GM23338 (cell line): ENCODE measurements around the gene DRAXIN. TPM values are rescaled to one million over a fixed set of nuclear protein-coding genes. Genes with fewer than 3 reads are reported as not detected.

Experiments used
- ATAC-seq: fragments of 200-7000 bp; cut with Tn5 transposase; 3 replicates; pipeline ENCODE4 v1.9.1; 2020
- DNase-seq: peaks from one replicate; pipeline ENCODE4 v3.0.0-alpha.2; 2015; ENCODE audit warnings: low spot score
- H2AFZ ChIP-seq: fragments of 200-600 bp; sonication (generic); 2 replicates; pipeline ENCODE4 v1.8.0; 2016; ENCODE audit warnings: antibody characterized with exemption, mild to moderate bottlenecking, moderate library complexity
- H3F3A ChIP-seq: fragments of 200-600 bp; sonication (generic); replicated peaks from 2 replicates; pipeline ENCODE4 v1.8.0; 2017; ENCODE audit warnings: antibody characterized with exemption, mixed run types, low read depth
- H3K27ac ChIP-seq: fragments of 200-600 bp; sonication (generic); 2 replicates; pipeline ENCODE4 v1.6.1; 2016; ENCODE audit warnings: low read depth
- H3K27me3 ChIP-seq: fragments of 200-600 bp; sonication (generic); 2 replicates; pipeline ENCODE4 v1.8.0; 2016; ENCODE audit warnings: mild to moderate bottlenecking, mixed run types, moderate library complexity; ENCODE audit not compliant: insufficient read depth
- H3K36me3 ChIP-seq: fragments of 200-600 bp; sonication (generic); 2 replicates; pipeline ENCODE4 v1.8.0; 2016; ENCODE audit warnings: mild to moderate bottlenecking; ENCODE audit not compliant: insufficient read depth
- H3K4me1 ChIP-seq: fragments of 200-600 bp; sonication (generic); 2 replicates; pipeline ENCODE4 v1.8.0; 2016; ENCODE audit warnings: mild to moderate bottlenecking, moderate library complexity; ENCODE audit not compliant: insufficient read depth
- H3K4me2 ChIP-seq: fragments of 200-600 bp; sonication (generic); 2 replicates; pipeline ENCODE4 v1.7.1; 2017; ENCODE audit warnings: mixed run types
- H3K4me3 ChIP-seq: fragments of 200-600 bp; sonication (generic); 2 replicates; pipeline ENCODE4 v1.6.1; 2016; ENCODE audit warnings: mixed run types
- H3K79me2 ChIP-seq: fragments of 200-600 bp; sonication (generic); replicated peaks from 2 replicates; pipeline ENCODE4 v1.8.0; 2017; ENCODE audit warnings: mild to moderate bottlenecking; ENCODE audit not compliant: insufficient read depth
- H3K9me2 ChIP-seq: fragments of 200-600 bp; sonication (generic); 2 replicates; pipeline ENCODE4 v1.8.0; 2017; ENCODE audit not compliant: insufficient read depth
- H4K20me1 ChIP-seq: fragments of 200-600 bp; sonication (generic); replicated peaks from 2 replicates; pipeline ENCODE4 v1.8.0; 2017; ENCODE audit warnings: mild to moderate bottlenecking; ENCODE audit not compliant: insufficient read depth
- H3K27ac Mint-ChIP-seq: 2 replicates; pipeline ENCODE4 v1.8.0; 2020; ENCODE audit warnings: inconsistent platforms, mild to moderate bottlenecking, moderate library complexity, mixed read lengths
- H3K27me3 Mint-ChIP-seq: 3 replicates; pipeline ENCODE4 v1.8.0; 2022; ENCODE audit warnings: low read depth, mild to moderate bottlenecking, moderate library complexity, mixed read lengths, inconsistent platforms; ENCODE audit not compliant: insufficient read depth, poor library complexity
- H3K36me3 Mint-ChIP-seq: 3 replicates; pipeline ENCODE4 v1.8.0; 2021; ENCODE audit warnings: low read depth, mild to moderate bottlenecking, inconsistent platforms, moderate library complexity, mixed read lengths
- H3K4me1 Mint-ChIP-seq: 3 replicates; pipeline ENCODE4 v1.8.0; 2020; ENCODE audit warnings: mild to moderate bottlenecking, inconsistent platforms, mixed read lengths
- H3K4me3 Mint-ChIP-seq: 3 replicates; pipeline ENCODE4 v1.8.0; 2021; ENCODE audit warnings: moderate library complexity, mild to moderate bottlenecking, inconsistent platforms, mixed read lengths
- H3K9me3 Mint-ChIP-seq: 3 replicates; pipeline ENCODE4 v1.8.0; 2020; ENCODE audit warnings: moderate library complexity, mild to moderate bottlenecking, inconsistent platforms, mixed read lengths
- POLR2AphosphoS5 ChIP-seq: IDR thresholded peaks from 2 replicates; pipeline ENCODE4 v1.6.1; 2016; ENCODE audit warnings: antibody characterized with exemption, low read depth
- polyA plus RNA-seq: library from polyadenylated mRNA; unstranded; fragments of >200 nt; fragmentation: Nextera tagmentation; extraction: Ambion mirVana; gene quantifications from 2 replicates; pipeline ENCODE4 v1.2.1, GENCODE V29; 2016
- total RNA-seq: library from RNA; depleted of rRNA; stranded (reverse); fragments of >200 nt; shearing (Covaris generic); gene quantifications from 2 replicates; pipeline ENCODE4 v1.2.3, GENCODE V29; 2014
- TF ChIP-seq, protein P1 (sequence below): fragments of 250-450 bp; sonication (Bioruptor Pico); IDR thresholded peaks from 2 replicates; pipeline ENCODE4 v1.5.0; 2020; ENCODE audit warnings: mild to moderate bottlenecking, moderate library complexity
- TF ChIP-seq, protein P2 (sequence below), 2 experiments: fragments of 200-600 bp in 1 of 2; sonication (generic) in 1 of 2; conservative IDR thresholded peaks; 2 replicates each; pipeline versions ENCODE4 v1.5.1 to v1.6.1; 2016 to 2017; ENCODE audit warnings: antibody characterized with exemption in 2 of 2, low read depth in 2 of 2, mild to moderate bottlenecking in 2 of 2, moderate library complexity in 1 of 2

The DRAXIN gene
- total and polyA plus RNA-seq, 2 experiments from 2014 or later = 7.6 to 23.0 TPM

DNA sequence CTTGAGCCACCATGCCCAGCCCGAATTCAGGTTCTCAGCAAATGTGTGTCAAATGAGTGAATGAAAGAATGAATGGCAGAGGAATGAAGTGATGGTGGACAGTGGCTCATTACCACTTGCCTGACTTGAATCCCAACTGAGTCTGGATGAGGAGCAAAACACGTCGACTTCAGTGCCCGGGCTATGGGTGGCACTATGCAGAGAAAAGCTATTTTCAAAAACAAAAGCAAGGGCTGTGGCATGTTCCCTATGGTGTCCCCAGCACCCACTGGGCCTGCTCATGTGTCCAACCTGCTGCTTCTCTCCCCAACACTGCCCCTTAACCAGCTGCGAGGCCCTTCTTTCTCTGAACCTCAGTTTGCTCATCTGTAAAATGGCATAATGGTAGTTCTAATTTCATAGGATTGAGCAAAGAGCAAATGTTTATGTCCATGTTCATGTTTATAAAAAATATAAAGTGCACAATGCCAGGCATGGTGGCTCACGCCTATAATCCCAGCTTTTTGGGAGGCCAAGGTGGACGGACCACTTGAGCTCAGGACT lies 6.2 kb upstream of the DRAXIN start:
- peaks cover 39% of the 10 kb centered on the region for H3K36me3 Mint-ChIP-seq
- DNase-seq = no peak
- H3K4me3 Mint-ChIP-seq = no peak overlapping the region; the same call in 2 of the 3 replicates
- H3K4me2 ChIP-seq = peak overlapping the region; percentile 59
- peaks cover 53% of the 10 kb centered on the region for H3F3A ChIP-seq
- peak overlapping the region; percentile 97 for H3K27ac ChIP-seq
- no peak for TF ChIP-seq POLR2AphosphoS5
- TF ChIP-seq, protein P1, sequence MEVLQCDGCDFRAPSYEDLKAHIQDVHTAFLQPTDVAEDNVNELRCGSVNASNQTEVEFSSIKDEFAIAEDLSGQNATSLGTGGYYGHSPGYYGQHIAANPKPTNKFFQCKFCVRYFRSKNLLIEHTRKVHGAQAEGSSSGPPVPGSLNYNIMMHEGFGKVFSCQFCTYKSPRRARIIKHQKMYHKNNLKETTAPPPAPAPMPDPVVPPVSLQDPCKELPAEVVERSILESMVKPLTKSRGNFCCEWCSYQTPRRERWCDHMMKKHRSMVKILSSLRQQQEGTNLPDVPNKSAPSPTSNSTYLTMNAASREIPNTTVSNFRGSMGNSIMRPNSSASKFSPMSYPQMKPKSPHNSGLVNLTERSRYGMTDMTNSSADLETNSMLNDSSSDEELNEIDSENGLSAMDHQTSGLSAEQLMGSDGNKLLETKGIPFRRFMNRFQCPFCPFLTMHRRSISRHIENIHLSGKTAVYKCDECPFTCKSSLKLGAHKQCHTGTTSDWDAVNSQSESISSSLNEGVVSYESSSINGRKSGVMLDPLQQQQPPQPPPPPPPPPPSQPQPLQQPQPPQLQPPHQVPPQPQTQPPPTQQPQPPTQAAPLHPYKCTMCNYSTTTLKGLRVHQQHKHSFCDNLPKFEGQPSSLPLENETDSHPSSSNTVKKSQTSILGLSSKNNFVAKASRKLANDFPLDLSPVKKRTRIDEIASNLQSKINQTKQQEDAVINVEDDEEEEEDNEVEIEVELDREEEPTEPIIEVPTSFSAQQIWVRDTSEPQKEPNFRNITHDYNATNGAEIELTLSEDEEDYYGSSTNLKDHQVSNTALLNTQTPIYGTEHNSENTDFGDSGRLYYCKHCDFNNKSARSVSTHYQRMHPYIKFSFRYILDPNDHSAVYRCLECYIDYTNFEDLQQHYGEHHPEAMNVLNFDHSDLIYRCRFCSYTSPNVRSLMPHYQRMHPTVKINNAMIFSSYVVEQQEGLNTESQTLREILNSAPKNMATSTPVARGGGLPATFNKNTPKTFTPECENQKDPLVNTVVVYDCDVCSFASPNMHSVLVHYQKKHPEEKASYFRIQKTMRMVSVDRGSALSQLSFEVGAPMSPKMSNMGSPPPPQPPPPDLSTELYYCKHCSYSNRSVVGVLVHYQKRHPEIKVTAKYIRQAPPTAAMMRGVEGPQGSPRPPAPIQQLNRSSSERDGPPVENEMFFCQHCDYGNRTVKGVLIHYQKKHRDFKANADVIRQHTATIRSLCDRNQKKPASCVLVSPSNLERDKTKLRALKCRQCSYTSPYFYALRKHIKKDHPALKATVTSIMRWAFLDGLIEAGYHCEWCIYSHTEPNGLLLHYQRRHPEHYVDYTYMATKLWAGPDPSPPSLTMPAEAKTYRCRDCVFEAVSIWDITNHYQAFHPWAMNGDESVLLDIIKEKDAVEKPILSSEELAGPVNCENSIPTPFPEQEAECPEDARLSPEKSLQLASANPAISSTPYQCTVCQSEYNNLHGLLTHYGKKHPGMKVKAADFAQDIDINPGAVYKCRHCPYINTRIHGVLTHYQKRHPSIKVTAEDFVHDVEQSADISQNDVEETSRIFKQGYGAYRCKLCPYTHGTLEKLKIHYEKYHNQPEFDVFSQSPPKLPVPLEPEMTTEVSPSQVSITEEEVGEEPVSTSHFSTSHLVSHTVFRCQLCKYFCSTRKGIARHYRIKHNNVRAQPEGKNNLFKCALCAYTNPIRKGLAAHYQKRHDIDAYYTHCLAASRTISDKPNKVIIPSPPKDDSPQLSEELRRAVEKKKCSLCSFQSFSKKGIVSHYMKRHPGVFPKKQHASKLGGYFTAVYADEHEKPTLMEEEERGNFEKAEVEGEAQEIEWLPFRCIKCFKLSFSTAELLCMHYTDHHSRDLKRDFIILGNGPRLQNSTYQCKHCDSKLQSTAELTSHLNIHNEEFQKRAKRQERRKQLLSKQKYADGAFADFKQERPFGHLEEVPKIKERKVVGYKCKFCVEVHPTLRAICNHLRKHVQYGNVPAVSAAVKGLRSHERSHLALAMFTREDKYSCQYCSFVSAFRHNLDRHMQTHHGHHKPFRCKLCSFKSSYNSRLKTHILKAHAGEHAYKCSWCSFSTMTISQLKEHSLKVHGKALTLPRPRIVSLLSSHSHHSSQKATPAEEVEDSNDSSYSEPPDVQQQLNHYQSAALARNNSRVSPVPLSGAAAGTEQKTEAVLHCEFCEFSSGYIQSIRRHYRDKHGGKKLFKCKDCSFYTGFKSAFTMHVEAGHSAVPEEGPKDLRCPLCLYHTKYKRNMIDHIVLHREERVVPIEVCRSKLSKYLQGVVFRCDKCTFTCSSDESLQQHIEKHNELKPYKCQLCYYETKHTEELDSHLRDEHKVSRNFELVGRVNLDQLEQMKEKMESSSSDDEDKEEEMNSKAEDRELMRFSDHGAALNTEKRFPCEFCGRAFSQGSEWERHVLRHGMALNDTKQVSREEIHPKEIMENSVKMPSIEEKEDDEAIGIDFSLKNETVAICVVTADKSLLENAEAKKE = no peak
- TF ChIP-seq, protein P2, sequence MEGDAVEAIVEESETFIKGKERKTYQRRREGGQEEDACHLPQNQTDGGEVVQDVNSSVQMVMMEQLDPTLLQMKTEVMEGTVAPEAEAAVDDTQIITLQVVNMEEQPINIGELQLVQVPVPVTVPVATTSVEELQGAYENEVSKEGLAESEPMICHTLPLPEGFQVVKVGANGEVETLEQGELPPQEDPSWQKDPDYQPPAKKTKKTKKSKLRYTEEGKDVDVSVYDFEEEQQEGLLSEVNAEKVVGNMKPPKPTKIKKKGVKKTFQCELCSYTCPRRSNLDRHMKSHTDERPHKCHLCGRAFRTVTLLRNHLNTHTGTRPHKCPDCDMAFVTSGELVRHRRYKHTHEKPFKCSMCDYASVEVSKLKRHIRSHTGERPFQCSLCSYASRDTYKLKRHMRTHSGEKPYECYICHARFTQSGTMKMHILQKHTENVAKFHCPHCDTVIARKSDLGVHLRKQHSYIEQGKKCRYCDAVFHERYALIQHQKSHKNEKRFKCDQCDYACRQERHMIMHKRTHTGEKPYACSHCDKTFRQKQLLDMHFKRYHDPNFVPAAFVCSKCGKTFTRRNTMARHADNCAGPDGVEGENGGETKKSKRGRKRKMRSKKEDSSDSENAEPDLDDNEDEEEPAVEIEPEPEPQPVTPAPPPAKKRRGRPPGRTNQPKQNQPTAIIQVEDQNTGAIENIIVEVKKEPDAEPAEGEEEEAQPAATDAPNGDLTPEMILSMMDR (conservative IDR thresholded peaks at IDR 0.05; ENCODE audit: low read depth in 2 of 2) = peak; percentile 50 to 53
- H3K36me3 ChIP-seq = no peaks in the 10 kb centered on the region
- no peak for ATAC-seq
- H3K79me2 ChIP-seq = peaks cover 77% of the 10 kb centered on the region
- no peaks in the 10 kb centered on the region for H3K27me3 ChIP-seq
- peaks cover 62% of the 10 kb centered on the region for H3K4me1 Mint-ChIP-seq
- H4K20me1 ChIP-seq = peaks cover 7% of the 10 kb centered on the region
- peaks cover 13% of the 10 kb centered on the region for H3K27me3 Mint-ChIP-seq
- H3K9me3 Mint-ChIP-seq = peaks cover 3% of the 10 kb centered on the region; the same call in 2 of the 3 replicates
- H3K4me3 ChIP-seq = no peak overlapping the region
- H2AFZ ChIP-seq = no peak overlapping the region
- peak overlapping the region; percentile 54 for H3K27ac Mint-ChIP-seq
- no peaks in the 10 kb centered on the region for H3K9me2 ChIP-seq
- peaks cover 61% of the 10 kb centered on the region for H3K4me1 ChIP-seq
